IPS DF 19.7 (cell line): ENCODE data around the gene TMEM178B.

ENCODE experiments used
- DNase-seq: peaks from one replicate; pipeline ENCODE4 v3.0.0-alpha.2; 2013; ENCODE audit warnings: low read depth, low spot score

Gene TMEM178B

GRCh38 chr7:141263508-141263907, 189.6 kb downstream of the TMEM178B start:
- no peak for DNase-seq

- DNase-seq, result no peak
Observed at GRCh38 chr7:141263983-141264382, 190.1 kb downstream of the TMEM178B start.

GRCh38 chr7:141264511-141264910, 190.6 kb downstream of the TMEM178B start:
- DNase-seq, result no peak

GRCh38 chr7:141265668-141266067, 191.8 kb downstream of the TMEM178B start:
- no peak for DNase-seq

- no peak for DNase-seq
Observed at GRCh38 chr7:141268614-141269013, 194.8 kb downstream of the TMEM178B start.

GRCh38 chr7:141271451-141271850, 197.6 kb downstream of the TMEM178B start:
- no peak for DNase-seq

GRCh38 chr7:141272417-141272816, 198.6 kb downstream of the TMEM178B start:
- DNase-seq, result no peak

- DNase-seq, result no peak
Observed at GRCh38 chr7:141275350-141275749, 201.5 kb downstream of the TMEM178B start.

- DNase-seq, result no peak
Observed at GRCh38 chr7:141276031-141276430, 202.2 kb downstream of the TMEM178B start.

GRCh38 chr7:141280100-141280499, 206.2 kb downstream of the TMEM178B start:
- DNase-seq, result no peak

GRCh38 chr7:141281311-141281710, 207.4 kb downstream of the TMEM178B start:
- DNase-seq, result no peak

- no peak for DNase-seq
Observed at GRCh38 chr7:141286522-141286921, 212.7 kb downstream of the TMEM178B start.

- DNase-seq, result no peak
Observed at GRCh38 chr7:141287936-141288335, 214.1 kb downstream of the TMEM178B start.

- DNase-seq, result no peak
Observed at GRCh38 chr7:141288626-141289025, 214.8 kb downstream of the TMEM178B start.

- DNase-seq, result no peak
Observed at GRCh38 chr7:141290365-141290764, 216.5 kb downstream of the TMEM178B start.

GRCh38 chr7:141290973-141291372, 217.1 kb downstream of the TMEM178B start:
- no peak for DNase-seq

- DNase-seq, result no peak
Observed at GRCh38 chr7:141291541-141291940, 217.7 kb downstream of the TMEM178B start.

- no peak for DNase-seq
Observed at GRCh38 chr7:141294143-141294829, 220.4 kb downstream of the TMEM178B start.

- no peak for DNase-seq
Observed at GRCh38 chr7:141295367-141295895, 221.6 kb downstream of the TMEM178B start.

GRCh38 chr7:141300816-141301215, 227.0 kb downstream of the TMEM178B start:
- no peak for DNase-seq

GRCh38 chr7:141301544-141301943, 227.7 kb downstream of the TMEM178B start:
- DNase-seq, result no peak

GRCh38 chr7:141302617-141303016, 228.8 kb downstream of the TMEM178B start:
- no peak for DNase-seq

GRCh38 chr7:141304291-141304690, 230.4 kb downstream of the TMEM178B start:
- no peak for DNase-seq

- no peak for DNase-seq
Observed at GRCh38 chr7:141306081-141306480, 232.2 kb downstream of the TMEM178B start.
